Keratinocyte (primary cell): ENCODE data around the gene KCTD13. TPM values are rescaled to one million over a fixed set of nuclear protein-coding genes. Genes with fewer than 3 reads are reported as not detected.

Experiments
- DNase-seq: peaks from one replicate; pipeline ENCODE4 v3.0.0-alpha.2; 2011; ENCODE audit warnings: low read depth, missing footprints, low spot score
- FAIRE-seq: peaks from 2 replicates; lab custom pipeline; 2011; peaks lifted over from hg19 to GRCh38; lab: Jason Lieb, UNC
- H2AFZ ChIP-seq: 2 replicates; pipeline ENCODE4 v1.6.0; 2012; ENCODE audit warnings: low read length, control low read depth, inconsistent platforms; ENCODE audit not compliant: control insufficient read depth
- H3K27ac ChIP-seq: 2 replicates; pipeline ENCODE4 v1.5.1; 2011; ENCODE audit warnings: low read length; ENCODE audit not compliant: control insufficient read depth, insufficient read depth
- H3K27me3 ChIP-seq: 3 replicates; pipeline ENCODE4 v1.6.0; 2011; ENCODE audit warnings: low read length; ENCODE audit not compliant: control insufficient read depth, insufficient read depth; ENCODE audit errors: extremely low read depth
- H3K36me3 ChIP-seq, 2 experiments: 2 replicates in 1 of 2; 3 replicates in 1 of 2; pipeline ENCODE4 v1.5.1; 2011; ENCODE audit warnings: low read length in 2 of 2, mild to moderate bottlenecking in 1 of 2; ENCODE audit not compliant: control insufficient read depth in 2 of 2, insufficient read depth in 2 of 2; ENCODE audit errors: extremely low read depth in 1 of 2
- H3K4me1 ChIP-seq: 3 replicates; pipeline ENCODE4 v1.5.1; 2011; ENCODE audit warnings: low read length; ENCODE audit not compliant: control insufficient read depth, insufficient read depth; ENCODE audit errors: extremely low read depth
- H3K4me2 ChIP-seq: 3 replicates; pipeline ENCODE4 v1.6.0; 2011; ENCODE audit warnings: low read depth, low read length; ENCODE audit not compliant: control insufficient read depth, insufficient read depth; ENCODE audit errors: extremely low read depth
- H3K4me3 ChIP-seq, 3 experiments: fragments of 200-600 bp in 1 of 3; sonication (generic) in 1 of 3; 2 replicates in 2 of 3; 3 replicates in 1 of 3; pipeline ENCODE4 v1.5.1; 2011 to 2016; ENCODE audit warnings: low read length in 3 of 3, mild to moderate bottlenecking in 3 of 3, control low read depth in 2 of 3, inconsistent platforms in 1 of 3, low read depth in 1 of 3, mixed read lengths in 1 of 3, mixed run types in 1 of 3, moderate library complexity in 1 of 3; ENCODE audit not compliant: control insufficient read depth in 2 of 3, insufficient read depth in 2 of 3; ENCODE audit errors: extremely low read depth in 1 of 3
- H3K79me2 ChIP-seq: 2 replicates; pipeline ENCODE4 v1.6.0; 2012; ENCODE audit warnings: low read length; ENCODE audit not compliant: control insufficient read depth, insufficient read depth
- H3K9ac ChIP-seq: 3 replicates; pipeline ENCODE4 v1.6.0; 2011; ENCODE audit warnings: low read length; ENCODE audit not compliant: control insufficient read depth, insufficient read depth; ENCODE audit errors: extremely low read depth
- H3K9me1 ChIP-seq: 3 replicates; pipeline ENCODE4 v1.6.0; 2011; ENCODE audit warnings: low read length; ENCODE audit not compliant: control insufficient read depth, insufficient read depth; ENCODE audit errors: extremely low read depth
- H3K9me3 ChIP-seq: 2 replicates; pipeline ENCODE4 v1.5.1; 2012; ENCODE audit warnings: low read depth, low read length; ENCODE audit not compliant: control insufficient read depth
- H4K20me1 ChIP-seq: 3 replicates; pipeline ENCODE4 v1.6.0; 2011; ENCODE audit warnings: low read length; ENCODE audit not compliant: control insufficient read depth, insufficient read depth; ENCODE audit errors: extremely low read depth
- CTCF ChIP-seq, 3 experiments: IDR thresholded peaks in 1 of 3; conservative IDR thresholded peaks in 1 of 3; optimal IDR thresholded peaks in 1 of 3; 2 replicates in 2 of 3; 3 replicates in 1 of 3; pipeline versions ENCODE3 to v1.5.1; 2011; ENCODE audit warnings: low read length in 3 of 3, mild to moderate bottlenecking in 3 of 3, moderate library complexity in 2 of 3, control low read depth in 1 of 3, inconsistent platforms in 1 of 3; ENCODE audit not compliant: insufficient read depth in 2 of 3; ENCODE audit errors: extremely low read depth in 1 of 3
- EZH2 ChIP-seq: IDR thresholded peaks from one replicate; pipeline ENCODE4 v1.6.1; 2012; ENCODE audit warnings: inconsistent platforms, mild to moderate bottlenecking, low read length, moderate library complexity
- dilution Hi-C: fragments of 300-500 bp; cut with MboI; formaldehyde crosslinking; loops from one replicate; pipeline ENCODE4 v1.7.0; 2020; ENCODE audit warnings: low sequenced_read_pairs; ENCODE audit not compliant: extremely low pct_ligation_motif_present
- polyA plus RNA-seq, 5 experiments: library from polyadenylated mRNA; depleted of rRNA in 3 of 5; stranded (reverse) in 3 of 5; stranded (forward) in 1 of 5; unstranded in 1 of 5; fragments of >200 nt; gene quantifications; 1 replicate in 1 of 5; 2 replicates in 3 of 5; 3 replicates in 1 of 5; pipeline versions ENCODE4 v1.2.1 to v1.2.3, GENCODE V29; 2011 to 2012; ENCODE audit warnings: missing spikeins in 2 of 5, low read depth in 1 of 5, low replicate concordance in 1 of 5

KCTD13 gene
- polyA plus RNA-seq, 1 donor (not counting 4 experiments of a cell fraction or from before 2014, with no cell fraction given): 9.2 TPM

- Histone ChIP-seq H3K4me2 (no peak overlapping the region), H3K9me1 (no peaks in the 10 kb centered on the region), H4K20me1 (peaks cover 4% of the 10 kb centered on the region), H3K9me3 (no peaks in the 10 kb centered on the region), H3K4me3 (no peak overlapping the region), H3K79me2 (peaks cover 19% of the 10 kb centered on the region), H3K27ac (no peak overlapping the region), H3K4me1 (peaks cover 5% of the 10 kb centered on the region), H3K27me3 (no peaks in the 10 kb centered on the region), H3K36me3 (peaks cover 8 to 14% of the 10 kb centered on the region in 2 experiments), H2AFZ (no peak overlapping the region), H3K9ac (no peak overlapping the region)
- no peak for DNase-seq
- no peak for FAIRE-seq
- dilution Hi-C loops: no loop called here
- TF ChIP-seq EZH2 (no peak), CTCF (optimal IDR thresholded peaks at IDR 0.05 in 1 of 3, IDR thresholded peaks at IDR 0.05 in 1 of 3, conservative IDR thresholded peaks at IDR 0.05 in 1 of 3; ENCODE audit: extremely low read depth in 1 of 3, insufficient read depth in 2 of 3, low read length in 3 of 3) (no peak)
Observed at GRCh38 chr16:29920288-29921033, 5.6 kb downstream of the KCTD13 start.

DNA sequence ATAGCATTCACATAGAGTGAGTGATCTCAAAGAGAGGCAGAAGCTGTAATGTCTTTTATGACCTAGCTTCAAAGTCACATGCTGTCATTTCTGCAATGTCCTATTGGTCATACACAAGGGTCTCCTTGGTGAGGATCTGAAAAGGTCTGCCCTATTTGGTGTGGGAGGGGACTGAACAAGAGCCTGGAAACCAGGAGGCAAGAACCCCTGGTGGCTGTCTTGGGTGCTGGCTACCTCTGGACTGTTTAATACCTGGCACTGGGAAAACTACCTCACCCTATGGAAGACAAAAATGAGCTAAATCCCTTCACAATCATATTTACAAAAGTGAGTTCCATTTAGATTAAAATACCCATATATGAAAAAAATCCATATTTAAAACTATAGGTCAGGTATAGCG lies 9.0 kb downstream of the KCTD13 start:
- H3K9me1 ChIP-seq: no peaks in the 10 kb centered on the region
- dilution Hi-C loops: no loop called here
- no peaks in the 10 kb centered on the region for H3K9me3 ChIP-seq
- FAIRE-seq (no peak), DNase-seq (no peak)
- TF ChIP-seq EZH2 (no peak), CTCF (optimal IDR thresholded peaks at IDR 0.05 in 1 of 3, IDR thresholded peaks at IDR 0.05 in 1 of 3, conservative IDR thresholded peaks at IDR 0.05 in 1 of 3; ENCODE audit: extremely low read depth in 1 of 3, insufficient read depth in 2 of 3, low read length in 3 of 3) (no peak)
- H3K9ac ChIP-seq: no peak overlapping the region
- H3K4me3 ChIP-seq: no peak overlapping the region
- H3K36me3 ChIP-seq: peaks cover 4 to 5% of the 10 kb centered on the region in 2 experiments
- H4K20me1 ChIP-seq: no peaks in the 10 kb centered on the region
- H3K79me2 ChIP-seq: peaks cover 5% of the 10 kb centered on the region
- H3K27me3 ChIP-seq: no peaks in the 10 kb centered on the region
- H3K4me2 ChIP-seq: no peak overlapping the region
- no peak overlapping the region for H2AFZ ChIP-seq
- no peaks in the 10 kb centered on the region for H3K4me1 ChIP-seq
- H3K27ac ChIP-seq: no peak overlapping the region
